Transverse colon (tissue), 4 donors: ENCODE measurements around the gene DHRS9. TPM values are rescaled to one million over a fixed set of nuclear protein-coding genes. Genes with fewer than 3 reads are reported as not detected.

Experiments
- DNase-seq: peaks from one replicate; pipeline ENCODE4 v3.0.0-alpha.2; 2019
- H3K27ac ChIP-seq, 4 donors: fragments of 200-600 bp; sonication (generic); 2 replicates each; pipeline ENCODE4 v1.5.1; 2016 to 2018; ENCODE audit warnings: inconsistent platforms in 4 of 4
- H3K27me3 ChIP-seq: fragments of 200-600 bp; sonication (generic); 2 replicates; pipeline ENCODE4 v1.5.1; 2017; ENCODE audit warnings: inconsistent platforms
- H3K36me3 ChIP-seq, 4 donors: fragments of 200-600 bp; sonication (generic); 2 replicates each; pipeline ENCODE4 v1.5.1; 2017 to 2019; ENCODE audit warnings: inconsistent platforms in 4 of 4
- H3K4me1 ChIP-seq, 4 donors: fragments of 200-600 bp; sonication (generic); 2 replicates each; pipeline ENCODE4 v1.5.1; 2017 to 2020; ENCODE audit warnings: inconsistent platforms in 4 of 4
- H3K4me3 ChIP-seq, 4 donors: fragments of 200-600 bp; sonication (generic); 1 replicate in 1 of 4; 2 replicates in 3 of 4; pipeline versions ENCODE4 v1.5.1 to v1.6.1; 2017 to 2019; ENCODE audit warnings: inconsistent platforms in 4 of 4
- H3K9me3 ChIP-seq, 2 donors: fragments of 200-600 bp; sonication (generic); 2 replicates each; pipeline ENCODE4 v1.5.1; 2017 to 2019; ENCODE audit warnings: inconsistent platforms in 2 of 2
- CTCF ChIP-seq, 5 experiments: fragments of 200-600 bp in 3 of 5; fragments of 450-650 bp in 2 of 5; sonication (generic) in 3 of 5; IDR thresholded peaks; 1 replicate in 2 of 5; 2 replicates in 3 of 5; pipeline ENCODE4 v1.5.1; 2016 to 2017; ENCODE audit warnings: antibody characterized with exemption in 5 of 5, inconsistent platforms in 3 of 5, mild to moderate bottlenecking in 2 of 5, moderate library complexity in 1 of 5
- EP300 ChIP-seq: sonication (generic); formaldehyde crosslinking; IDR thresholded peaks from one replicate; pipeline ENCODE4 v1.6.1; 2017; ENCODE audit warnings: antibody characterized with exemption, low read depth
- POLR2A ChIP-seq: fragments of 450-650 bp; IDR thresholded peaks from one replicate; pipeline ENCODE4 v1.6.1; 2016; ENCODE audit warnings: antibody characterized with exemption, mild to moderate bottlenecking, moderate library complexity
- POLR2AphosphoS5 ChIP-seq, 3 donors: sonication (generic); formaldehyde crosslinking; IDR thresholded peaks; one replicate each; pipeline ENCODE4 v1.6.1; 2016; ENCODE audit warnings: antibody characterized with exemption in 3 of 3
- WGBS, 2 donors: methylation state at CpG; one replicate each; pipeline ENCODE4 v1.1.5; 2018; ENCODE audit warnings: low coverage in 1 of 2; 5-methylcytosine and 5-hydroxymethylcytosine counted together
- in situ Hi-C, 4 donors: fragments of 200-750 bp; cut with MboI; loops; one replicate each; pipeline versions ENCODE4 v1.15.0 to v1.15.1; 2017; ENCODE audit warnings: low sequenced_read_pairs in 3 of 4, low pct_ligation_motif_present in 1 of 4, low pct_unique_long_range_greater_than_20kb in 1 of 4
- intact Hi-C: fragments of 100-400 bp; cut with DNase I; formaldehyde crosslinking; loops from one replicate; pipeline ENCODE4 v1.15.1; 2023; ENCODE audit warnings: low total_unique reads
- total RNA-seq, 4 donors: library from RNA; depleted of rRNA; stranded (reverse); fragments of >200 nt; gene quantifications; one replicate each; pipeline ENCODE4 v1.1.0, GENCODE V29; 2016

DHRS9 gene
- total RNA-seq, 4 donors from 2014 or later = 20.9 to 257 (median 153) TPM

GRCh38 chr2:169093535-169093934, 24.2 kb downstream of the DHRS9 start:
- intact Hi-C loops = no loop called here
- no peaks in the 10 kb centered on the region for H3K36me3 ChIP-seq
- 60 to 63% methylated on average over 1 to 2 of the region's 2 CpGs for WGBS, 2 donors
- TF ChIP-seq POLR2A (no peak), CTCF (IDR thresholded peaks at IDR 0.05) (no peak), EP300 (no peak), POLR2AphosphoS5 (IDR thresholded peaks at IDR 0.05) (no peak)
- peaks cover 13 to 38% (median 26%) of the 10 kb centered on the region in 4 donors for H3K4me1 ChIP-seq
- H3K27ac ChIP-seq = peak overlapping the region in 1 of 4 donors; percentile 57
- no peak for DNase-seq
- in situ Hi-C loops = no loop called here
- no peak overlapping the region for H3K4me3 ChIP-seq
- no peaks in the 10 kb centered on the region for H3K9me3 ChIP-seq
- H3K27me3 ChIP-seq = no peaks in the 10 kb centered on the region

DNA sequence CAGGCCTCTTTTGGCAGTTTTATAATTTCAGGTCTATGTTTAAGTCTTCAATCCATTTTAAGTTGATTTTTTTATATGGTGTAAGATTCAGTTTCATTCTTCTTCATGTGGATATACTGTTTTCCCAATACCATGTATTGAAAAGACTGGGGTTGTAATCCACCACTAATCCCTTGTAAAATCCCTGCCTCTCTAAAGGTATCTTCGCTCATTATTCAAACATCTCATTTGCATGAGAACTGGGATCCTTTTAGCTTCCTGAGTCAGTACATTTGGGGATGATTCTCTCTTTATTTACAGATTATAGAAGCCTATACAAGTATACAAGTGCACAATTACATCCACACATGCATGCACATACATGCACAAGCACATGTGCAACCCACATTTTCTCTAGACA, 25.3 kb downstream of the DHRS9 start:
- Histone ChIP-seq H3K4me3 (no peak overlapping the region), H3K36me3 (no peaks in the 10 kb centered on the region), H3K27ac (no peak overlapping the region), H3K4me1 (peaks cover 13 to 34% (median 23%) of the 10 kb centered on the region in 4 donors), H3K27me3 (no peaks in the 10 kb centered on the region), H3K9me3 (no peaks in the 10 kb centered on the region)
- in situ Hi-C loops (no loop called here), intact Hi-C loops (no loop called here)
- DNase-seq = no peak
- WGBS, 2 donors = 82 to 94% methylated on average over 1 of the region's 1 CpG
- no peak for TF ChIP-seq CTCF (IDR thresholded peaks at IDR 0.05)
- no peak for TF ChIP-seq POLR2AphosphoS5 (IDR thresholded peaks at IDR 0.05)
- no peak for TF ChIP-seq EP300
- no peak for TF ChIP-seq POLR2A

GRCh38 chr2:169095621-169096105, 26.3 kb downstream of the DHRS9 start:
- intact Hi-C loops = no loop called here
- 64 to 67% methylated on average over 2 to 5 of the region's 5 CpGs for WGBS, 2 donors
- no peak for DNase-seq

GRCh38 chr2:169104848-169105247, 35.5 kb downstream of the DHRS9 start:
- no peaks in the 10 kb centered on the region for H3K9me3 ChIP-seq
- TF ChIP-seq POLR2AphosphoS5 (IDR thresholded peaks at IDR 0.05) = no peak
- TF ChIP-seq EP300 = no peak
- TF ChIP-seq CTCF (IDR thresholded peaks at IDR 0.05) = no peak
- no peak for TF ChIP-seq POLR2A
- peaks cover 0 to 4% (median 0%) of the 10 kb centered on the region in 4 donors for H3K4me1 ChIP-seq
- 44 to 89% methylated on average over 1 of the region's 1 CpG for WGBS, 2 donors
- intact Hi-C loops = no loop called here
- no peak for DNase-seq
- in situ Hi-C loops = loop anchor here in 1 of 4 donors (10.0 kb wide), 1 partner anchor 140 kb away; no protein-coding TSS in a partner anchor
- no peak overlapping the region for H3K4me3 ChIP-seq
- no peaks in the 10 kb centered on the region for H3K36me3 ChIP-seq
- no peak overlapping the region for H3K27ac ChIP-seq
- H3K27me3 ChIP-seq = no peaks in the 10 kb centered on the region

More at GRCh38 chr2:169095621-169096105, 26.3 kb downstream of the DHRS9 start:
- Histone ChIP-seq H3K27me3 (no peaks in the 10 kb centered on the region), H3K27ac (no peak overlapping the region), H3K4me3 (no peak overlapping the region), H3K36me3 (no peaks in the 10 kb centered on the region), H3K4me1 (peaks cover 11 to 24% (median 18%) of the 10 kb centered on the region in 4 donors), H3K9me3 (no peaks in the 10 kb centered on the region)
- TF ChIP-seq POLR2AphosphoS5 (IDR thresholded peaks at IDR 0.05) (no peak), CTCF (IDR thresholded peaks at IDR 0.05) (no peak), POLR2A (no peak), EP300 (no peak)
- in situ Hi-C loops = no loop called here
